ENCODE results near the gene NEMP2.
"Not testable (repeated sequence)": the region's sequence is repeated elsewhere in the genome, so short reads cannot be mapped to it uniquely, and the experiment has no call there.

Gene NEMP2

DNA sequence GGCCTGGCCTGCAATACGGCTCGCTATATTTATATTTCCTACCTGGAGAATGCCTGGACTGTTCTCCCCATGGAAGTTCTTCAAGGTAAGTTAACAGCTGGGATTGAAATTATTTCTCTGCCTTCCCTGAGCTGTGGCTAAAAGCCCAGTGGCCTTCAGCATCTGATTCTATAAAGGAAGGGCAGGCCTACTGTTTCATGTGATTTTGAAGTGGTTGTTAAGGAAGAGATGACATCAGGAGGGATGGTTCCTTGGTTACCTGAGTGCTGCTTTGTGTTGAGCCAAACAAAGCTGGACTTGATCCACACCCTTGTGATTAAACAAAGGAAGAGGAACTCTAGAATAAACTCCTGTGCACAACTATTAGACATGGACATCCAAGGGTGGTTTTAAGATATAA, 64.8 kb downstream of the NEMP2 start:
- Histone ChIP-seq H3F3A (ENCODE audit: insufficient read depth, low read length) (peaks cover 7% of the 10 kb centered on the region; the same call in 1 of the 2 replicates), H3K4me3 (ENCODE audit: low read length) (no peak overlapping the region), H3K9me3 (replicated peaks; ENCODE audit: insufficient read depth, low read length) (no peaks in the 10 kb centered on the region), H3K79me2 (ENCODE audit: low read length) (peaks cover 8% of the 10 kb centered on the region; the same call in 1 of the 2 replicates), H3K27me3 (replicated peaks; ENCODE audit: insufficient read depth, low read length) (no peaks in the 10 kb centered on the region), H3K4me2 (ENCODE audit: low read depth, low read length) (no peak overlapping the region), H2AFZ (ENCODE audit: low read length) (no peak overlapping the region), H3K36me3 (replicated peaks; ENCODE audit: insufficient read depth, low read length) (no peaks in the 10 kb centered on the region), H3K9ac (ENCODE audit: low read length) (no peak overlapping the region), H3K9me2 (replicated peaks; ENCODE audit: insufficient read depth, low read length) (no peaks in the 10 kb centered on the region), H3K27ac (ENCODE audit: low read length) (no peak overlapping the region), H4K20me1 (ENCODE audit: insufficient read depth, low read length) (no peaks in the 10 kb centered on the region), H3K4me1 (ENCODE audit: low read length) (peaks cover 22% of the 10 kb centered on the region)
- TF ChIP-seq CTCF (IDR thresholded peaks at IDR 0.05; ENCODE audit: low read length) (no peak), EZH2 (optimal IDR thresholded peaks at IDR 0.05; ENCODE audit: low read depth, low read length) (no peak), EZH2phosphoT487 (IDR thresholded peaks at IDR 0.05; ENCODE audit: low read length) (no peak)
- DNase-seq, result no peak

- Histone ChIP-seq H3K27me3 (replicated peaks; ENCODE audit: insufficient read depth, low read length) (no peaks in the 10 kb centered on the region), H3K27ac (ENCODE audit: low read length) (no peak overlapping the region), H3K9ac (ENCODE audit: low read length) (no peak overlapping the region), H3K36me3 (replicated peaks; ENCODE audit: insufficient read depth, low read length) (no peaks in the 10 kb centered on the region), H3K79me2 (ENCODE audit: low read length) (peaks cover 12% of the 10 kb centered on the region; the same call in 1 of the 2 replicates), H3K4me2 (ENCODE audit: low read depth, low read length) (no peak overlapping the region), H3K9me2 (replicated peaks; ENCODE audit: insufficient read depth, low read length) (no peaks in the 10 kb centered on the region), H3K9me3 (replicated peaks; ENCODE audit: insufficient read depth, low read length) (no peaks in the 10 kb centered on the region), H3F3A (ENCODE audit: insufficient read depth, low read length) (peaks cover 11% of the 10 kb centered on the region; the same call in 1 of the 2 replicates), H3K4me3 (ENCODE audit: low read length) (no peak overlapping the region), H4K20me1 (ENCODE audit: insufficient read depth, low read length) (no peaks in the 10 kb centered on the region), H3K4me1 (ENCODE audit: low read length) (peaks cover 30% of the 10 kb centered on the region), H2AFZ (ENCODE audit: low read length) (no peak overlapping the region)
- TF ChIP-seq CTCF (IDR thresholded peaks at IDR 0.05; ENCODE audit: low read length), result no peak
- no peak for TF ChIP-seq EZH2 (optimal IDR thresholded peaks at IDR 0.05; ENCODE audit: low read depth, low read length)
- no peak for TF ChIP-seq EZH2phosphoT487 (IDR thresholded peaks at IDR 0.05; ENCODE audit: low read length)
- no peak for DNase-seq
Observed at GRCh38 chr2:190468814-190469569, 65.5 kb downstream of the NEMP2 start.

DNA sequence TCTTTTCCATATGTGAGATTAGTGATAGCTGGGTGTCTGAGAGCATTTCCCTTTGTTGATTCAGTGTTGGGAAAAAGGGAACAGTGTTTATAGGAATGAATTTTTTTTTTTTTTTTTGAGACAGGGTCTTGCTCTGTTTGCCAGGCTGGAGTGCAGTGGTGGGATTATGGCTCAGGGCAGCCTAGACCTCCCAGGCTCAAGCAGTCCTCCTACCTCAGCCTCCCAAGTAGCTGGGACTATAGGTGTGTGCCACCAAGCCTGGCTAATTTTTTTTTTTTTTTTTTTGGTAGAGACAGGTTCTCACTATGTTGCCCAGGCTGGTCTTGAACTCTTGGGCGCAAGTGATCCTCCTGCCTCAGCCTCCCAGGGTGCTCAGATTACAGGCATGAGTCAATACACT, 66.2 kb downstream of the NEMP2 start:
- H2AFZ ChIP-seq (ENCODE audit: low read length); H3K9me2 ChIP-seq (replicated peaks; ENCODE audit: insufficient read depth, low read length); H3K4me2 ChIP-seq (ENCODE audit: low read depth, low read length); H3K27ac ChIP-seq (ENCODE audit: low read length); H3K36me3 ChIP-seq (replicated peaks; ENCODE audit: insufficient read depth, low read length); H3K9me3 ChIP-seq (replicated peaks; ENCODE audit: insufficient read depth, low read length); H4K20me1 ChIP-seq (ENCODE audit: insufficient read depth, low read length); DNase-seq; H3K27me3 ChIP-seq (replicated peaks; ENCODE audit: insufficient read depth, low read length); H3K9ac ChIP-seq (ENCODE audit: low read length); H3K4me3 ChIP-seq (ENCODE audit: low read length): not testable (repeated sequence)
- H3F3A ChIP-seq (ENCODE audit: insufficient read depth, low read length), result peaks cover 11% of the 10 kb centered on the region; the same call in 1 of the 2 replicates
- H3K79me2 ChIP-seq (ENCODE audit: low read length), result peaks cover 12% of the 10 kb centered on the region; the same call in 1 of the 2 replicates
- peaks cover 32% of the 10 kb centered on the region for H3K4me1 ChIP-seq (ENCODE audit: low read length)

DNA sequence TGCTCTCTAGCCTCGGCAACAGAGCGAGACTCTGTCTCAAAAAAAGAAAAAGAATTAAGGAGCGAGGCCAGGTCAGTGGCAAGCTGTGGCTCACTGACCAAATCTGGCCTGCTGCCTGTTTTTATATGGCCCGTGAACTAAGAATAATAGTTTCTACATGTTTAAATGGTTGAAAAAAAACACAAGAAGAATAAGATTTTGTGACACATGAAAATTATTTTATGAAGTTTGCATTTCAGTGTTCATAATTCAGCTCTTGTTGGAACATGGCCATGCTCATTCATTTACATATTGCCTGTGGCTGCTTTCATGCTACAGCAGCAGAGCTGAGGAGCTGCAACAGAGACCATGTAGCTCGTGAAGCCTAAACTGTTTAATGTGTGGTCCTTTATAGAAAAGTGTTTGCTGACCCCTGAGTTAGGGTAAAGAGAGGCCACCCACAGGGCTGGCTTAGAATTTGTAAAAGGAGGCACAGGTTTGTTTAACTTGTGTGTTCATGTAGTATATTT, 66.9 kb downstream of the NEMP2 start:
- no peak overlapping the region for H2AFZ ChIP-seq (ENCODE audit: low read length)
- no peak overlapping the region for H3K4me3 ChIP-seq (ENCODE audit: low read length)
- no peaks in the 10 kb centered on the region for H4K20me1 ChIP-seq (ENCODE audit: insufficient read depth, low read length)
- H3K9ac ChIP-seq (ENCODE audit: low read length), result no peak overlapping the region
- H3K9me2 ChIP-seq (replicated peaks; ENCODE audit: insufficient read depth, low read length), result no peaks in the 10 kb centered on the region
- no peaks in the 10 kb centered on the region for H3K36me3 ChIP-seq (replicated peaks; ENCODE audit: insufficient read depth, low read length)
- no peak for DNase-seq
- H3K79me2 ChIP-seq (ENCODE audit: low read length), result peaks cover 18% of the 10 kb centered on the region; the same call in 1 of the 2 replicates
- H3K9me3 ChIP-seq (replicated peaks; ENCODE audit: insufficient read depth, low read length), result no peaks in the 10 kb centered on the region
- H3K27me3 ChIP-seq (replicated peaks; ENCODE audit: insufficient read depth, low read length), result no peaks in the 10 kb centered on the region
- H3K4me1 ChIP-seq (ENCODE audit: low read length), result peaks cover 32% of the 10 kb centered on the region
- peaks cover 11% of the 10 kb centered on the region; the same call in 1 of the 2 replicates for H3F3A ChIP-seq (ENCODE audit: insufficient read depth, low read length)
- TF ChIP-seq EZH2 (optimal IDR thresholded peaks at IDR 0.05; ENCODE audit: low read depth, low read length), result no peak
- TF ChIP-seq CTCF (IDR thresholded peaks at IDR 0.05; ENCODE audit: low read length), result no peak
- no peak for TF ChIP-seq EZH2phosphoT487 (IDR thresholded peaks at IDR 0.05; ENCODE audit: low read length)
- no peak overlapping the region for H3K4me2 ChIP-seq (ENCODE audit: low read depth, low read length)
- H3K27ac ChIP-seq (ENCODE audit: low read length), result no peak overlapping the region
